Lung (tissue), 12 donors: Measurements from ENCODE around the gene TAB2. TPM values are rescaled to one million over a fixed set of nuclear protein-coding genes. Genes with fewer than 3 reads are reported as not detected.

Experiments used
- ATAC-seq: fragments of 200-7000 bp; cut with Tn5 transposase; one replicate; pipeline ENCODE4 v1.9.1; 2020; ENCODE audit warnings: moderate number of reproducible peaks; ENCODE audit not compliant: insufficient read depth, low FRiP score
- DNase-seq, 3 donors: peaks; one replicate each; pipeline ENCODE4 v3.0.0-alpha.2; 2013 to 2017
- H3K27ac ChIP-seq, 2 donors: one replicate each; pipeline ENCODE4 v1.5.1; 2013; ENCODE audit warnings: mild to moderate bottlenecking in 2 of 2, moderate library complexity in 2 of 2, control low read depth in 1 of 2, inconsistent platforms in 1 of 2, low read depth in 1 of 2, low read length in 1 of 2
- H3K27me3 ChIP-seq, 3 donors: one replicate each; pipeline ENCODE4 v1.5.1; 2013; ENCODE audit warnings: low read length in 2 of 3; ENCODE audit not compliant: control insufficient read depth in 3 of 3, insufficient read depth in 3 of 3
- H3K36me3 ChIP-seq, 4 donors: one replicate each; pipeline ENCODE4 v1.5.1; 2013; ENCODE audit warnings: low read length in 4 of 4, mild to moderate bottlenecking in 1 of 4, moderate library complexity in 1 of 4; ENCODE audit not compliant: control insufficient read depth in 4 of 4, insufficient read depth in 4 of 4
- H3K4me1 ChIP-seq, 5 donors: one replicate each; pipeline ENCODE4 v1.5.1; 2013; ENCODE audit warnings: low read length in 5 of 5, mild to moderate bottlenecking in 2 of 5, moderate library complexity in 1 of 5; ENCODE audit not compliant: control insufficient read depth in 5 of 5, insufficient read depth in 5 of 5
- H3K4me3 ChIP-seq: one replicate; pipeline ENCODE4 v1.5.1; 2013; ENCODE audit warnings: mild to moderate bottlenecking, control low read depth, moderate library complexity
- H3K9ac ChIP-seq, 2 donors: one replicate each; pipeline ENCODE4 v1.5.1; 2013; ENCODE audit warnings: low read length in 2 of 2, control low read depth in 1 of 2; ENCODE audit not compliant: insufficient read depth in 1 of 2
- H3K9me3 ChIP-seq, 4 donors: one replicate each; pipeline ENCODE4 v1.5.1; 2013; ENCODE audit warnings: low read length in 3 of 4, mild to moderate bottlenecking in 1 of 4, moderate library complexity in 1 of 4; ENCODE audit not compliant: control insufficient read depth in 4 of 4, insufficient read depth in 3 of 4
- CTCF ChIP-seq: IDR thresholded peaks from 2 replicates; pipeline ENCODE4 v1.5.1; 2012; ENCODE audit warnings: mild to moderate bottlenecking; ENCODE audit errors: control extremely low read depth, extremely low read depth
- whole genome bisulfite sequencing, 2 donors: extraction: QIAGEN DNeasy Blood & Tissue Kit; methylation state at CpG; one replicate each; pipeline ENCODE4 v1.1.7; 2013; 5-methylcytosine and 5-hydroxymethylcytosine counted together
- polyA plus RNA-seq, 2 donors: library from polyadenylated mRNA; stranded (reverse); fragments of 200-250 nt; gene quantifications; one replicate each; pipeline ENCODE4 v1.2.1, GENCODE V29; 2013
- total RNA-seq, 2 donors: library from RNA; depleted of rRNA in 1 of 2; stranded (reverse); fragments of >200 nt in 1 of 2; gene quantifications; one replicate each; pipeline ENCODE4 v1.2.1, GENCODE V29; 2014 to 2021
- donor health status: control.
- donor health status: control.
- donor health status: Bipolar disorder and iron deficiency.
- donor health status: healthy.
- donor health status: DM: yes; HTN: yes; CAD: no.

The TAB2 gene
- total and polyA plus RNA-seq, 4 donors: 15.8 to 75.9 (median 33.2) TPM

DNA sequence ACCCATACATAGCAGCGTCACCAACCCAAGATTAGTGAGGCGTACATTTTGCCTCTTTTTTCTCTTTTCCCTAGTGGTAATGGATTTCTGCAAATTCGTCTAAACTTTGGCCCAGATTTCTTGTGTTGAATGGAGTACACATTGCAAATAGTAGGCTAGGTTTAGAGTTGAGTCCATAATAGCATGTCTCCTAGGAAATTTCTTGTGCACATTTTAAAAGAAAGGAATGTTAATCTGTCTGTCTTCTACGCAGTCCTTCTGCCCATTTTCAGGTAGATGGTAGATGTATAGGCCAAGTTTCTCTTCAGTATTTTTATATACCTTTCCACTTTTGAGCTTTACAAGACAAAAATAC is 15.7 kb downstream of the TAB2 start:
- Histone ChIP-seq H3K4me1 (peaks cover 4 to 46% (median 12%) of the 10 kb centered on the region in 5 donors), H3K27me3 (no peaks in the 10 kb centered on the region), H3K4me3 (no peak overlapping the region), H3K9me3 (no peaks in the 10 kb centered on the region), H3K9ac (no peak overlapping the region), H3K36me3 (no peaks in the 10 kb centered on the region), H3K27ac (no peak overlapping the region)
- 89 to 90% methylated on average over 4 of the region's 4 CpGs for WGBS, 2 donors
- no peak for DNase-seq
- no peak for TF ChIP-seq CTCF
- ATAC-seq: no peak

DNA sequence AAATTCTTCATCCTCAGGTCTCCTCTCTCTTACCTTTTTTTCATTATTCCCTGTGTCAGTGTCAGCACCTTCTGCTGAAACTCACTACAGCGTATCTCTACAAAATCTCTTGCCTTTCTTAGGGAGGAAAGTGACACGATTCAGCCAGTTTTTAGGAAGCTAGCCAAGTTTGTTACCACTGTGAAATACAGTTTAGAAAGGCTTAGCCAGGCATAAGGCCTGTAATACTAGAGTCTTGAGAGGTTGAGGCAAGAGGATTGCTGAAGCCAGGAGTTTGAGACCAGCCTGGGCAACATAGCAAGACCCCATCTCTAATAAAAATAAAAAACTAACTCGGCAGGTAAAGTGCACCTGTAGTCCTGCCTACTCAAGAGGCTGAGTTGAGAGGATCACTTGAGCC is 16.7 kb downstream of the TAB2 start:
- Histone ChIP-seq H3K9me3 (peaks cover 0 to 1% (median 0%) of the 10 kb centered on the region in 4 donors), H3K27me3 (no peaks in the 10 kb centered on the region), H3K4me1 (peaks cover 4 to 50% (median 12%) of the 10 kb centered on the region in 5 donors), H3K9ac (no peak overlapping the region), H3K27ac (no peak overlapping the region), H3K4me3 (no peak overlapping the region), H3K36me3 (no peaks in the 10 kb centered on the region)
- no peak for DNase-seq
- WGBS, 2 donors: 48 to 49% methylated on average over 3 of the region's 3 CpGs
- ATAC-seq: no peak
- TF ChIP-seq CTCF: no peak

DNA sequence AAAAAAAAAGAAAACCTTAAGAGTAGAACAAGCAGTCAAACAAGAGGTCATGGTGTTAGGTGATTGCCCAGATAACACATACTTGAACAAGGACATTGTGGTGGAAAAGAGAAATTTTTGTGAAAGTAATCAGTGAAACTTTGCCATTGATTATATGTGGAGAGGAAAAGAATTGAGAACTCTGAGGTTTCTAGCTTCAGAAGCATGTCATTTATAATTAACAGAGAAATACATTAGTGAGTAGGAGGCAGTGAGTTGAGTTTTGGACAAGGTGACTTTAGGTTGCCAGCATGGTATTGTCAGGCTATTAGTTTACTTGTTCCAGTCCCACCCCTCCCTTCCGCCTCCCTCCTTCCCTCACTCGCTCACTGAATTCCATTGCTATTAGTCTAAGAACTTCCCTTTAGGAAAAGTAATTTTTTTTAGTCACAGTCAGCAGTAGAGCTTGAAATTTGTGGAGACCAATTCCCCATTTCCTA is 17.2 kb downstream of the TAB2 start:
- WGBS, 2 donors: 52 to 83% methylated on average over 2 of the region's 2 CpGs
- DNase-seq: no peak

More for the DNA sequence above, 17.2 kb downstream of the TAB2 start:
- no peak overlapping the region for H3K4me3 ChIP-seq
- H3K27ac ChIP-seq: no peak overlapping the region
- peaks cover 4 to 45% (median 12%) of the 10 kb centered on the region in 5 donors for H3K4me1 ChIP-seq
- H3K36me3 ChIP-seq: no peaks in the 10 kb centered on the region
- H3K9ac ChIP-seq: no peak overlapping the region
- ATAC-seq: no peak
- no peaks in the 10 kb centered on the region for H3K27me3 ChIP-seq
- H3K9me3 ChIP-seq: peaks cover 0 to 1% (median 0%) of the 10 kb centered on the region in 4 donors
- TF ChIP-seq CTCF: no peak
